ENCODE results near the gene CRYAA. TPM values are rescaled to one million over a fixed set of nuclear protein-coding genes. Genes with fewer than 3 reads are reported as not detected.

The CRYAA gene
- total RNA-seq, 1 donor: not detected

DNA sequence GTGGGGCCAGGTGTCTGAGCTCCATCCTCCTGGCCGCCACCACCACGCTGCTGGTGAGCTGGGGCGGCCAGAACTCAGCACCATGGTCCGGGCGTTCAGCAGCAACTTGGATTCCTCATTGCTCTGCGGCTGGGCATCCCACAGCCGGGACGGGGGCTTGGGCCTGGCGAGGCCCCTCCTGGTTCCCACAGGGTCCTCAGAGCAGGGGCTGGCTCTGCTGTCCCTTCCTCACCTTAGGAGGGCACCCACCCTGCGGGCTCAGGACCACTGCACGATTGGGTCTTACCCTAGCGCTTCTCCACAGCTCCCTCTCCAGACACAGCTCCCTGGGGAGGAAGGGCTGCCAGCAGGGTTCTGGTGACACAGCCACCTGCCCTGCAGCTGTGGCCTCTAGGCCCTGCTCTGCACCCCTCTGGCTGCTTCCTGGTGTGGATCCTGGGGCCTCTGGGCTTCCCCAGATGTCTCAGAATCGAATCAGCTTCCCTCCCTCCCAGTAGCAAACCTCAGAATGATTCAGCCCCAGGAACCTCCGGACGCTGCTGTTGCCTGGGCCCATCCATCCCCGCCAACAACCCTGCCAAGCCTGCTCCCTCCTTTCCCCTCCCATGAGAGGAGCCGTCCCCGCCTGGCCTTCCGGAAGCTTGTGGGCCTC lies 25.0 kb downstream of the CRYAA start:
- TF ChIP-seq, protein P1, sequence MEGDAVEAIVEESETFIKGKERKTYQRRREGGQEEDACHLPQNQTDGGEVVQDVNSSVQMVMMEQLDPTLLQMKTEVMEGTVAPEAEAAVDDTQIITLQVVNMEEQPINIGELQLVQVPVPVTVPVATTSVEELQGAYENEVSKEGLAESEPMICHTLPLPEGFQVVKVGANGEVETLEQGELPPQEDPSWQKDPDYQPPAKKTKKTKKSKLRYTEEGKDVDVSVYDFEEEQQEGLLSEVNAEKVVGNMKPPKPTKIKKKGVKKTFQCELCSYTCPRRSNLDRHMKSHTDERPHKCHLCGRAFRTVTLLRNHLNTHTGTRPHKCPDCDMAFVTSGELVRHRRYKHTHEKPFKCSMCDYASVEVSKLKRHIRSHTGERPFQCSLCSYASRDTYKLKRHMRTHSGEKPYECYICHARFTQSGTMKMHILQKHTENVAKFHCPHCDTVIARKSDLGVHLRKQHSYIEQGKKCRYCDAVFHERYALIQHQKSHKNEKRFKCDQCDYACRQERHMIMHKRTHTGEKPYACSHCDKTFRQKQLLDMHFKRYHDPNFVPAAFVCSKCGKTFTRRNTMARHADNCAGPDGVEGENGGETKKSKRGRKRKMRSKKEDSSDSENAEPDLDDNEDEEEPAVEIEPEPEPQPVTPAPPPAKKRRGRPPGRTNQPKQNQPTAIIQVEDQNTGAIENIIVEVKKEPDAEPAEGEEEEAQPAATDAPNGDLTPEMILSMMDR (IDR thresholded peaks at IDR 0.05; ENCODE audit: insufficient read depth, low read depth, low read length): no peak
- no peak overlapping the region for H3K4me3 ChIP-seq (ENCODE audit: low read depth, low read length)
- peak; percentile 55 for DNase-seq (ENCODE audit: low read depth)

DNA sequence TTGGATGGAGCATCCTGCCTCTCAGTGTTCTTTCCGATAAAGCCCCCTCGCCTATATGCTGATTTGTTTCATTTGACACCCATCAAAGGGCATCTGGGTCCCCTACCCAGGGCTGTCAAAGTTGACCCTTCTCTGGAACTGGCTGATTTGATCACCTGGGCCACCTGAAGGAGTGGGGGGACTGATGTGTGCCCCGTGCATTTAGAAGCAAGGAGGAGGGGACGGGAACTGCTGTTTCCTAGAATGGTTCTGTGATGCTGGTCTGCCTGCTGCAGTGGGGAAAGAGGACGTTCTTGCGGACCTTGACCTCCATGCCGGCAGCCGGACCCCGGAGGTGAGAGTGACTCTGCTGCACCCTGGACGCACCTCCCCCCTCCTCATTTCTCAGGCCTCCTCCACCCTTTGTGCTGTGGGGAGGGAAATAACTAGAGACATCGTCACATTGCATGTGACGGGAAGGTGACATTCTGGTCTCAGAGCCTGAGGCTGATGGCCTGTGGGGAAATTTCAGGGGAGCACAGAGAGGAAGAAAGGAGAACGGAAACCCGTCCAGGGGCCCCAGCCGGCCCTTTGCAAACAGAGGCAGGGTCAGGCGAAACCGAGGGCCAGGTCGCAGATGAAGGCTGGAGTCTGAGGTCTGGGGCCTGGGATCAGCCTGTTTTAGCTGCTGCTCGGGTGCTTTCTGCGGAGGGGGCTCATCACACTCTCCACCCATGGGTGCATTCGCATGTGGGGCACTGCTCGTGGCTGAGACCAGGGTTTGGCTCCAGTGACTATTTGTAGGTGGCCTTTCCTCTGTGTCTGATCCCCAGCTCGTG lies 25.7 kb downstream of the CRYAA start:
- no peak for DNase-seq (ENCODE audit: low read depth)
- no peak overlapping the region for H3K4me3 ChIP-seq (ENCODE audit: low read depth, low read length)
- TF ChIP-seq, protein P1 (IDR thresholded peaks at IDR 0.05; ENCODE audit: insufficient read depth, low read depth, low read length): no peak

DNA sequence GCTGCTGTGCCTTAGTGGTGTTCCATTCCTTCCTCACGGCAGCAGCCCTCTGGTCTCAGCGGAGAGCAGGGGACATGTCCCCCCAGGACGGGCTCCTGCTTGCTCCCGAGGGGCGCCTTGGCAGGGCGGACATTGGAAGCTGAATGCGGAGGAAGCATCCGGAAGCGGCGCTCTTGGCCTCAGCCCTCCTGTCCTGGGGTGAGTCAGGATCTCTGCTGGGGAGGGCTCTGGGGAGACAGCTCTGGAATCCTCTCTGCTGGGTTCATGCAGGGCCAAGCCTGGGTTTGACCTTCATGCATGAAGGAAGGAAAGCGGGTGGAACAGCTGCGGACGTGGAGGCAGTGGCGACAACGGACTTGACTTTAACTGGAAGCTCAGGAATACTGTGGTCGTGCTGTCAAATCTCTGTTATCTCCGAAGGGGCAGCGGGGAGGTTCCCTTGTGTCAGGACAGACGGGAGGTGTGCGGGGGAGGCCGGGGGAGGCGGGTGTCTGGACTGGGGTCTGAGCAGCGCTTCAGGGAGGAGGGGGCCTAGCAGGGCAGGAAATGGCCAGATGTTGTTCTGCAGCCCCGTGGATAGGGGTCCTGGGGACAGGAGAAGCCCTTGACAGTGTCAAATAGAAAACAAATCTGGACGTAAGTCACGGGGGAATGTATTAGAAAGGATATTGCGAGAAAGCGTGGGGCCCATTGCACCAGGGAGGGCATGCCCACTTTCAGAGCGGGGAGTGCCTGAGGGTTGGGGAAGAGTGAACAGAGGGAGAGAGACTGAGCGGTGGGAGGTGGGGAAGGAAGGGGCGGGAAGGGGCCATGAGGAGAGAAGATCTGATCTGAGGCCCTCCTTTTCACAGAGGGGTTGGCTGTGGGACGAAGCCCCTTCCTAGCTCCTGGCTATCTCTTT lies 26.6 kb downstream of the CRYAA start:
- DNase-seq (ENCODE audit: low read depth): peak; percentile 53

DNA sequence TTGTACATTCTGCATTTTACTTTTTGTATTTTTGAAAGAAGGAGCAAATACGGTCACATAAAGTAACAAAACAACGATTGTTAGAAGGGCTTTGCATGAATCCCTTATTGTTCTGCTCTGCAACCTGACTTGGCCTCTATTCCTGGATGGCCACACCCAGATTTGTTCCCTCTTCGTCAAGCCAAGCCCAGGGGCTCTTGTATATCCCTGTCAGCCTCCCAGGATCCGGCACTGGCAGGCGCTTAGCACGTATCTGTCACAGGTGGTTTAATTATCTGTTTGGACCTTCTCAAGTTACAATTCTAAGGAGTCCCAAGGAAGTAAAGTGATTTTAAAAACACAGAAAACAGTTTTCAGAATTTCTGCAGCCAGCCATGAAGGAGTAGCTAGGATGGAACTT lies 28.0 kb downstream of the CRYAA start:
- DNase-seq (ENCODE audit: low read depth): no peak
- H3K4me3 ChIP-seq (ENCODE audit: low read depth, low read length): no peak overlapping the region
- TF ChIP-seq, protein P1 (IDR thresholded peaks at IDR 0.05; ENCODE audit: insufficient read depth, low read depth, low read length): no peak

More for the DNA sequence above, 26.6 kb downstream of the CRYAA start:
- no peak overlapping the region for H3K4me3 ChIP-seq (ENCODE audit: low read depth, low read length)
- TF ChIP-seq, protein P1 (IDR thresholded peaks at IDR 0.05; ENCODE audit: insufficient read depth, low read depth, low read length): no peak

DNA sequence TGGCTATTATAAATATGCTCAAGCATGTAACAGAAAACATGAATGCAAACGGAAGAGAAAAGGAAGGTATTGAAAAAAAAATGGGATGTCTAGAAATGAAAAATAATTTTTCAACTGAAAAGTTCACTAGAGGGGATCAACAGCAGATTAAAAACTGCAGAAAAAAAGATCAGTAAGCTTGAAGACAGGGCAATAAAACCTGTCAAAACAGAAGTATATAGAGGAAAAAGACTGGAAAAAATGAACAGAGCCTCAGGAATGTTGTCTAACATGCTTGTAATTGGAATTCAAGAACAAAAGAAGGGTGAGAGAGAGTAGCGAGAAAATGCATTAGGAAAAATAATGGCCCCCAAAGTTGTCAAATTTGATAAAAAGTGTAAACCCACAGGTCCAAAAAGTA lies 29.6 kb downstream of the CRYAA start:
- TF ChIP-seq, protein P1 (IDR thresholded peaks at IDR 0.05; ENCODE audit: insufficient read depth, low read depth, low read length): no peak
- H3K4me3 ChIP-seq (ENCODE audit: low read depth, low read length): no peak overlapping the region
- DNase-seq (ENCODE audit: low read depth): no peak

DNA sequence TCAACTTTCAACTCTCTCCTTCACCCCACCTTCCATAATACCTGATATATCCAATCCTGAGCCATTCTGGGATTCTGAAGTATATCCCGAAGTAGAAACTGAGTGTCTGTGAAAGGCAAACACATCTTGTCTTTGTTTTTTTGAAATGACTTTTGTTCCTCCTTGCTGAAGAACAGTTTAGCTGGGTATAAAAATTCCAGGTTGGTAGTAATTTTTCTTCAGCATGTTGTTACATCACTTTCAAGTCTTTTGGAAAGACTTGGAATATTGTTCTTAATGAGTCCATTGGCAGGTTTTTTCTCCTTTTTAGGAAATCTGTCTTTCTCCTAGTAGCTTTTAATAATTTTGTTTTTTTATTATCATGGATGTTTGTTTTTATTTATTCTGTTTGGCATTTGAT lies 32.7 kb downstream of the CRYAA start:
- H3K4me3 ChIP-seq (ENCODE audit: low read depth, low read length): no peak overlapping the region
- DNase-seq (ENCODE audit: low read depth): no peak
- TF ChIP-seq, protein P1 (IDR thresholded peaks at IDR 0.05; ENCODE audit: insufficient read depth, low read depth, low read length): no peak
